ENCODE results near the gene CDHR5. TPM values are rescaled to one million over a fixed set of nuclear protein-coding genes. Genes with fewer than 3 reads are reported as not detected.

Gene CDHR5
- total RNA-seq, 2 donors from 2014 or later: 0.13 to 0.27 TPM

- Histone ChIP-seq H3K9me3 (ENCODE audit: control insufficient read depth, low read length) (no peaks in the 10 kb centered on the region), H3K9ac (ENCODE audit: extremely low read depth, low read length, poor library complexity, severe bottlenecking) (no peak overlapping the region), H3K27me3 (ENCODE audit: control insufficient read depth, insufficient read depth, low read length, poor library complexity, severe bottlenecking) (no peaks in the 10 kb centered on the region), H3K36me3 (ENCODE audit: control insufficient read depth, insufficient read depth, low read length) (peaks cover 73% of the 10 kb centered on the region), H3K4me1 (ENCODE audit: control insufficient read depth, insufficient read depth, low read length) (no peaks in the 10 kb centered on the region), H3K4me3 (ENCODE audit: low read length) (no peak overlapping the region), H3K27ac (ENCODE audit: low read depth, low read length) (no peak overlapping the region)
- Mint-ChIP-seq H3K27ac (peak overlapping the region; percentile 92), H3K9me3 (no peaks in the 10 kb centered on the region), H3K27me3 (ENCODE audit: insufficient read depth) (no peaks in the 10 kb centered on the region), H3K4me3 (no peak overlapping the region), H3K4me1 (no peaks in the 10 kb centered on the region), H3K36me3 (ENCODE audit: low read depth) (peaks cover 66% of the 10 kb centered on the region)
- TF ChIP-seq, protein P1, sequence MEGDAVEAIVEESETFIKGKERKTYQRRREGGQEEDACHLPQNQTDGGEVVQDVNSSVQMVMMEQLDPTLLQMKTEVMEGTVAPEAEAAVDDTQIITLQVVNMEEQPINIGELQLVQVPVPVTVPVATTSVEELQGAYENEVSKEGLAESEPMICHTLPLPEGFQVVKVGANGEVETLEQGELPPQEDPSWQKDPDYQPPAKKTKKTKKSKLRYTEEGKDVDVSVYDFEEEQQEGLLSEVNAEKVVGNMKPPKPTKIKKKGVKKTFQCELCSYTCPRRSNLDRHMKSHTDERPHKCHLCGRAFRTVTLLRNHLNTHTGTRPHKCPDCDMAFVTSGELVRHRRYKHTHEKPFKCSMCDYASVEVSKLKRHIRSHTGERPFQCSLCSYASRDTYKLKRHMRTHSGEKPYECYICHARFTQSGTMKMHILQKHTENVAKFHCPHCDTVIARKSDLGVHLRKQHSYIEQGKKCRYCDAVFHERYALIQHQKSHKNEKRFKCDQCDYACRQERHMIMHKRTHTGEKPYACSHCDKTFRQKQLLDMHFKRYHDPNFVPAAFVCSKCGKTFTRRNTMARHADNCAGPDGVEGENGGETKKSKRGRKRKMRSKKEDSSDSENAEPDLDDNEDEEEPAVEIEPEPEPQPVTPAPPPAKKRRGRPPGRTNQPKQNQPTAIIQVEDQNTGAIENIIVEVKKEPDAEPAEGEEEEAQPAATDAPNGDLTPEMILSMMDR (conservative IDR thresholded peaks at IDR 0.05): peak; percentile 71
- whole genome bisulfite sequencing, 2 experiments (ENCODE audit: insufficient coverage in 1 of 2, insufficient read length in 1 of 2): 83 to 95% methylated on average over 12 to 29 of the region's 29 CpGs
- peak; percentile 86 for DNase-seq
These were observed 27.5 kb downstream of the CDHR5 start for GRCh38 chr11:597166-597725.

- no peak overlapping the region for H3K9ac ChIP-seq (ENCODE audit: extremely low read depth, low read length, poor library complexity, severe bottlenecking)
These were observed 28.4 kb downstream of the CDHR5 start for GRCh38 chr11:596374-596773.

GRCh38 chr11:595400-595799 lies 29.4 kb downstream of the CDHR5 start:
- Mint-ChIP-seq H3K9me3 (no peaks in the 10 kb centered on the region), H3K27me3 (ENCODE audit: insufficient read depth) (no peaks in the 10 kb centered on the region), H3K4me3 (no peak overlapping the region), H3K4me1 (no peaks in the 10 kb centered on the region), H3K27ac (no peak overlapping the region), H3K36me3 (ENCODE audit: low read depth) (peaks cover 67% of the 10 kb centered on the region)
- Histone ChIP-seq H3K27me3 (ENCODE audit: control insufficient read depth, insufficient read depth, low read length, poor library complexity, severe bottlenecking) (no peaks in the 10 kb centered on the region), H3K4me1 (ENCODE audit: control insufficient read depth, insufficient read depth, low read length) (no peaks in the 10 kb centered on the region), H3K27ac (ENCODE audit: low read depth, low read length) (no peak overlapping the region), H3K4me3 (ENCODE audit: low read length) (no peak overlapping the region), H3K9me3 (ENCODE audit: control insufficient read depth, low read length) (no peaks in the 10 kb centered on the region), H3K9ac (ENCODE audit: extremely low read depth, low read length, poor library complexity, severe bottlenecking) (no peak overlapping the region), H3K36me3 (ENCODE audit: control insufficient read depth, insufficient read depth, low read length) (peaks cover 69% of the 10 kb centered on the region)
- TF ChIP-seq, protein P1 (conservative IDR thresholded peaks at IDR 0.05): no peak
- no peak for DNase-seq
- 89 to 98% methylated on average over 3 to 10 of the region's 10 CpGs for WGBS, 2 experiments (ENCODE audit: insufficient coverage in 1 of 2, insufficient read length in 1 of 2)

More at GRCh38 chr11:596374-596773, 28.4 kb downstream of the CDHR5 start:
- no peaks in the 10 kb centered on the region for H3K27me3 ChIP-seq (ENCODE audit: control insufficient read depth, insufficient read depth, low read length, poor library complexity, severe bottlenecking)
- H3K4me1 ChIP-seq (ENCODE audit: control insufficient read depth, insufficient read depth, low read length): no peaks in the 10 kb centered on the region
- DNase-seq: no peak
- TF ChIP-seq, protein P1 (conservative IDR thresholded peaks at IDR 0.05): no peak
- Mint-ChIP-seq H3K4me3 (no peak overlapping the region), H3K27ac (no peak overlapping the region), H3K4me1 (no peaks in the 10 kb centered on the region), H3K36me3 (ENCODE audit: low read depth) (peaks cover 62% of the 10 kb centered on the region), H3K27me3 (ENCODE audit: insufficient read depth) (no peaks in the 10 kb centered on the region), H3K9me3 (no peaks in the 10 kb centered on the region)
- no peak overlapping the region for H3K27ac ChIP-seq (ENCODE audit: low read depth, low read length)
- no peaks in the 10 kb centered on the region for H3K9me3 ChIP-seq (ENCODE audit: control insufficient read depth, low read length)
- 93 to 94% methylated on average over 7 to 10 of the region's 10 CpGs for WGBS, 2 experiments (ENCODE audit: insufficient coverage in 1 of 2, insufficient read length in 1 of 2)
- peaks cover 67% of the 10 kb centered on the region for H3K36me3 ChIP-seq (ENCODE audit: control insufficient read depth, insufficient read depth, low read length)
- no peak overlapping the region for H3K4me3 ChIP-seq (ENCODE audit: low read length)

All from endodermal cell (in vitro differentiated cells).